Measurements from ENCODE around the gene TSPAN14. TPM values are rescaled to one million over a fixed set of nuclear protein-coding genes. Genes with fewer than 3 reads are reported as not detected.
A peak's percentile ranks its signal among the peaks of the same experiment; 100 is the strongest.

The TSPAN14 gene
- total and polyA plus RNA-seq, 4 donors: 19.8 to 82.5 (median 55.6) TPM

- Histone ChIP-seq H3K9me3 (ENCODE audit: control insufficient read depth, insufficient read depth, low read length) (no peaks in the 10 kb centered on the region), H3K27me3 (ENCODE audit: control insufficient read depth, insufficient read depth, low read length) (no peaks in the 10 kb centered on the region), H3K36me3 (ENCODE audit: control insufficient read depth, insufficient read depth, low read length) (no peaks in the 10 kb centered on the region), H3K27ac (ENCODE audit: low read depth, low read length) (no peak overlapping the region), H3K4me3 (ENCODE audit: low read depth, low read length) (no peak overlapping the region), H3K4me1 (ENCODE audit: control insufficient read depth, insufficient read depth, low read length) (peaks cover 9% of the 10 kb centered on the region)
- 55% methylated on average over 3 of the region's 5 CpGs for WGBS (ENCODE audit: insufficient coverage)
- DNase-seq (ENCODE audit: low read depth in 4 of 6, low spot score in 6 of 6): peak in 1 of 6 donors; percentile 33
Measured at GRCh38 chr10:80579181-80579763, 125.2 kb downstream of the TSPAN14 start.

GRCh38 chr10:80579849-80580637 lies 125.9 kb downstream of the TSPAN14 start:
- Histone ChIP-seq H3K9me3 (ENCODE audit: control insufficient read depth, insufficient read depth, low read length) (no peaks in the 10 kb centered on the region), H3K4me1 (ENCODE audit: control insufficient read depth, insufficient read depth, low read length) (peaks cover 9% of the 10 kb centered on the region), H3K36me3 (ENCODE audit: control insufficient read depth, insufficient read depth, low read length) (no peaks in the 10 kb centered on the region), H3K27me3 (ENCODE audit: control insufficient read depth, insufficient read depth, low read length) (no peaks in the 10 kb centered on the region), H3K27ac (ENCODE audit: low read depth, low read length) (no peak overlapping the region), H3K4me3 (ENCODE audit: low read depth, low read length) (no peak overlapping the region)
- no peak for DNase-seq (ENCODE audit: low read depth in 4 of 6, low spot score in 6 of 6)
- 86% methylated on average over 3 of the region's 5 CpGs for WGBS (ENCODE audit: insufficient coverage)

- H3K4me1 ChIP-seq (ENCODE audit: control insufficient read depth, insufficient read depth, low read length): peaks cover 9% of the 10 kb centered on the region
- H3K27me3 ChIP-seq (ENCODE audit: control insufficient read depth, insufficient read depth, low read length): no peaks in the 10 kb centered on the region
- no peak overlapping the region for H3K4me3 ChIP-seq (ENCODE audit: low read depth, low read length)
- WGBS (ENCODE audit: insufficient coverage): 82% methylated on average over 5 of the region's 7 CpGs
- H3K27ac ChIP-seq (ENCODE audit: low read depth, low read length): no peak overlapping the region
- no peaks in the 10 kb centered on the region for H3K36me3 ChIP-seq (ENCODE audit: control insufficient read depth, insufficient read depth, low read length)
- H3K9me3 ChIP-seq (ENCODE audit: control insufficient read depth, insufficient read depth, low read length): no peaks in the 10 kb centered on the region
- no peak for DNase-seq (ENCODE audit: low read depth in 4 of 6, low spot score in 6 of 6)
Measured at GRCh38 chr10:80580638-80581468, 126.7 kb downstream of the TSPAN14 start.

GRCh38 chr10:80581469-80581835 lies 127.3 kb downstream of the TSPAN14 start:
- no peak overlapping the region for H3K4me3 ChIP-seq (ENCODE audit: low read depth, low read length)
- 93% methylated on average over 3 of the region's 5 CpGs for WGBS (ENCODE audit: insufficient coverage)
- no peaks in the 10 kb centered on the region for H3K9me3 ChIP-seq (ENCODE audit: control insufficient read depth, insufficient read depth, low read length)
- H3K27ac ChIP-seq (ENCODE audit: low read depth, low read length): no peak overlapping the region
- DNase-seq (ENCODE audit: low read depth in 4 of 6, low spot score in 6 of 6): no peak
- no peaks in the 10 kb centered on the region for H3K36me3 ChIP-seq (ENCODE audit: control insufficient read depth, insufficient read depth, low read length)
- peaks cover 9% of the 10 kb centered on the region for H3K4me1 ChIP-seq (ENCODE audit: control insufficient read depth, insufficient read depth, low read length)
- no peaks in the 10 kb centered on the region for H3K27me3 ChIP-seq (ENCODE audit: control insufficient read depth, insufficient read depth, low read length)

GRCh38 chr10:80582286-80582960 lies 128.3 kb downstream of the TSPAN14 start:
- Histone ChIP-seq H3K27me3 (ENCODE audit: control insufficient read depth, insufficient read depth, low read length) (no peaks in the 10 kb centered on the region), H3K9me3 (ENCODE audit: control insufficient read depth, insufficient read depth, low read length) (no peaks in the 10 kb centered on the region), H3K36me3 (ENCODE audit: control insufficient read depth, insufficient read depth, low read length) (no peaks in the 10 kb centered on the region), H3K4me1 (ENCODE audit: control insufficient read depth, insufficient read depth, low read length) (peaks cover 9% of the 10 kb centered on the region), H3K27ac (ENCODE audit: low read depth, low read length) (no peak overlapping the region), H3K4me3 (ENCODE audit: low read depth, low read length) (no peak overlapping the region)
- 50% methylated on average over 2 of the region's 3 CpGs for WGBS (ENCODE audit: insufficient coverage)
- DNase-seq (ENCODE audit: low read depth in 4 of 6, low spot score in 6 of 6): peak in 1 of 6 donors; percentile 39

Other genes starting within 250 kb of the TSPAN14 start
- gene ANXA11, start 248.8 kb upstream of the TSPAN14 start, total RNA-seq: 10 to 100 TPM; 22.8 to 88.8 TPM
- 10 to 100 TPM; 19.0 to 28.9 TPM for gene ANXA11, start 248.8 kb upstream of the TSPAN14 start, polyA plus RNA-seq (ENCODE audit: insufficient read length in 2 of 2)
- under 1 TPM; 0.44 to 0.50 TPM for gene MAT1A, start 164.7 kb upstream of the TSPAN14 start, total RNA-seq
- gene MAT1A, start 164.7 kb upstream of the TSPAN14 start, polyA plus RNA-seq (ENCODE audit: insufficient read length in 2 of 2): under 1 TPM; 0.39 to 0.70 TPM
- gene DYDC1, start 97.6 kb upstream of the TSPAN14 start, total RNA-seq: 1 to 10 TPM in 1 of 2 donors, not detected in 1; 1.4 TPM
- under 1 TPM; 0.35 to 0.38 TPM for gene DYDC1, start 97.6 kb upstream of the TSPAN14 start, polyA plus RNA-seq (ENCODE audit: insufficient read length in 2 of 2)
- 10 to 100 TPM in 1 of 2 donors, 1 to 10 TPM in 1; 3.1 to 11.8 TPM for gene DYDC2, start 97.5 kb upstream of the TSPAN14 start, total RNA-seq
- gene DYDC2, start 97.5 kb upstream of the TSPAN14 start, polyA plus RNA-seq (ENCODE audit: insufficient read length in 2 of 2): 10 to 100 TPM in 1 of 2 donors, 1 to 10 TPM in 1; 9.2 to 10.2 TPM
- 100 to 1,000 TPM in 1 of 2 donors, 10 to 100 TPM in 1; 69.7 to 124 TPM for gene PRXL2A, start 45.8 kb upstream of the TSPAN14 start, total RNA-seq
- 100 to 1,000 TPM; 151 to 161 TPM for gene PRXL2A, start 45.8 kb upstream of the TSPAN14 start, polyA plus RNA-seq (ENCODE audit: insufficient read length in 2 of 2)
- gene SH2D4B, start 83.6 kb downstream of the TSPAN14 start, total RNA-seq: under 1 TPM; 0.11 to 0.20 TPM
- gene SH2D4B, start 83.6 kb downstream of the TSPAN14 start, polyA plus RNA-seq (ENCODE audit: insufficient read length in 2 of 2): under 1 TPM; 0.14 to 0.35 TPM